ENCODE measurements around the gene SDHD.
"Not testable (repeated sequence)": the region's sequence is repeated elsewhere in the genome, so short reads cannot be mapped to it uniquely, and the experiment has no call there.

The SDHD gene

DNA sequence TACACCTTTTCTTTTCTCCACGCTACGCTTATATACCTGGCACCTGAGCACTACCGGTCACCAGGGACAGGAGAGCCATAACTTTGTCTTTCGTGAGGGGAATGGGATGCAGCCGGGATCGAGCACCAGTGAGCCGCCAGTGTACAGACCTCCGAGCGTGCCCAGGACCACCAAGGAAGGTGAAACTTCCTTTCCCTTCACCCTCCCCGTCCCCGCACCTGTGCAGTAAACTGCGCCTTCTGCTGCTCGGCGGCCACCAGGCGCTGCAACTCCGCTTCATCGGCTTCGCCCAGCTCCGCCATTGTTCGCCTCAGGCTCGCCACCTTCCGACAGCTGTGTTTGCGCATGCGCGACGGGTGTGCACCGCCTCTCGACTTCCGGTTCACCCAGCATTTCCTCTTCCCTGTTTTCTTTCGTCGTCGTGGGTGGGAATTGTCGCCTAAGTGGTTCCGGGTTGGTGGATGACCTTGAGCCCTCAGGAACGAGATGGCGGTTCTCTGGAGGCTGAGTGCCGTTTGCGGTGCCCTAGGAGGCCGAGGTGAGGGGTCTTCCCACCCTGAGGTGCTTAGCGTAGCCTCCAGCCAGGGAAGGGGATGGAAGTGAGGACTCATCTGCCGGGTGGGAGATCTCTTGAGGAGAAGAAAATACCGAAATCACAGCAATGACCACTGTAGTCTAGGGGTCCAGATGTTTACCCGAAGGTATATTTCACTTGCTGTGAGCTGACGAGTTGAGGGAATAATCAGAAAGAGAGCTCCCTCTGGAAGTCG is at the start of gene SDHD, which contains the start of gene TIMM8B:
SDHD (plus strand) TSS at position 452 of the 770 bp plus-strand sequence; CDS start at position 487, 35 bp downstream.
TIMM8B (minus strand) TSS at position 335 of the 770 bp plus-strand sequence; CDS start at position 302, 33 bp downstream.
- DNase-seq: peak; percentile 97

DNA sequence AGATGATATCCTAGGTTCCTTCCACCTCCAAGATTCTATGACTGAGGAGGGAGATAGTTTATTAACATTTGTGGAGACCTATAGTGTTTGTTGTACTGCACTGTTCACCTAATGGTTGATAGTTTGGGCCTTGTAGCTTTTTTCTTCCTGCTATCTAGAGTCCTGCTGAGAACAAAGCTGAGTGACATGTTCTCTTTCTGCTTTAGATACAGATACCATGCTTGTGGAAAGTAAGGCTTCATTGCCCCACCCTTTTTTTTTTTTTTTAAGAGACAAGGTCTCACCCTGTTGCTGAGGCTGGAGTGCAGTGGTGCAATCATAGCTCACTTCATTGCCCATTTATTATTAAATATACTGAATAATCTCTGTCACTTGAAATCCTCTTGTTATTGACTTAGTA is 49.1 kb upstream of the SDHD start:
- no peak for DNase-seq

DNA sequence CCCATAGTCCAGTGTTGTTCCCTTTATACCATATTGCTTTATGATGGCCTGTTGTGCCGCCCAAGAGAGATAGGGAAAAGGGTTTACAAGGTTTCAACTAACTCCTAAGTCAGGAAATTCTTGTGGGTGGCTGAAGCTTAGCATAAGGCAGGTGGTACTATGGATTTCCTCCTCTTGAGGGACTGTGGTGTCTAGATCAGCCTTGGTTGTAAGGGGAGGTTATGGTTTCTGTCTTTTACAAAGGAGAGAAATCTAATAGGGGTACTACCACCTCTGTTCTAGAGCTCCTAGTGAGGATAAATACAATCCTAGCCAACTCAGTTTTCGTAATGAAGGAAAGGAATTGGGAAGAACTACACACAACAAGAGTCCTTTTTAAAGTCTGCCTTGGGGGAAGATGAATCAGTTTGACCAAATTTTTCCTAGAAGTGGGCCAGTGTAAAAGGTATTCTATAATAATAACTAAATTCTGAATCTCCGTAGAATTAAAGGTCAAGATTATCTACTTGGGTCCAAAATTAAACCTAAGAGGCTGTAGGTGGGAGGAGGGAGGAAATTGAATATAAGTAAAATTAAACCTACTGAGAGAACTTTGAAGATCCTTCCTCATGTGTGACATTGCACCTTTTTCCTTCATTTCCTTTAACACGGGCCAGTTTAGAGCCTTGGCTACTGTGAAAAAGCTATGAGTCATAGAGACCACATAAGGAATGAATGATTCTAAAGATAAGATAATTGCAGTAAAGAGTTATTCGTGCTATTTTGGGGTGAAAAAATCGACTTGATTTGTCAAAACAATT is 44.3 kb upstream of the SDHD start:
- DNase-seq: no peak

DNA sequence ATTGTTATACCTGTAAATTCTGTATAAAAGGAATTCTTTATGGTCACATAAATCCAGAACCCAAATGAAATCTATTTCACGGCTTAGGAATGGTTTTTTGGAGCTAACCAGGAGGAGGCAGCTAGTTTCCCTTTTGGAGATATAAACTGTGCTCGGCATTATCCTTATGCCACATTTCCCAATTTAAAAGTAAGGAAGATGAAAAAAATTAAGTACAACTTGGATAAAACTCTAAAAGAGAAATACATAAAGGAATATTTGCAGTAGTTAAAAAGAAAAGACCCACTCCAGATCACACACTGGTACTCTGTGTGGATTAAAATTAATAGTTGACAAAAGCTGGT is 43.7 kb upstream of the SDHD start:
- DNase-seq: no peak

DNA sequence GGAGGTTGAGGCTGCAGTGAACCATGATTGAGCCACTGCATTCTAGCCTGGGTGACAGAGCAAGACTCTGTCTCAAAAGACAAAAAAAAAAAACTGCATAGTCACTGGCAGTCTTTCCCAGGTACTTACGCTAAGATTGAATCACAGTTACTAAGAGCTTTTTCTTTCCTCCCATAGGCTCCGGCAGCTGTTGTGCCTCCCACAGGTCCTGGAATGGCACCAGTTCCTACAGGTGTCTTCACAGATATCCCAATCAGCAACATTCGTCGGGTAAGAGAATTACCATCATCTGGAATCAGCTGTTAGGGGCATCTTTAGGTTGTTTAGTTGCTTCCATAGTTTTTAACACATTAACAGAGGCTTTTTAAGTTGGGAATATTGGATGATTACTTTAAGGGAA is 41.7 kb upstream of the SDHD start:
- DNase-seq: no peak

DNA sequence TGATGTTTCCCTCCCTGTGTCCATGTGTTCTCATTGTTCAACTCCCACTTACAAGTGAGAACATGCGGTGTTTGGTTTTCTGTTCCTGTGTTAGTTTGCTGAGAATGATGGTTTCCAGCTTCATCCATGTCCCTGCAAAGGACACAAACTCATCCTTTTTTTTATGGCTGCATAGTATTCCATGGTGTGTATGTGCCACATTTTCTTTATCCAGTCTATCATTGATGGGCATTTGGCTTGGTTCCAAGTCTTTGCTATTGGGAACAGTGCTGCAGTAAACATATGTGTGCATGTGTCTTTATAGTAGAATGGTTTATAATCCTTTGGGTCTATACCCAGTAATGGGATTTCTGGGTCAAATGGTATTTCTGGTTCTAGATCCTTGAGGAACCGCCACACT is 40.0 kb upstream of the SDHD start:
- DNase-seq: not testable (repeated sequence)

DNA sequence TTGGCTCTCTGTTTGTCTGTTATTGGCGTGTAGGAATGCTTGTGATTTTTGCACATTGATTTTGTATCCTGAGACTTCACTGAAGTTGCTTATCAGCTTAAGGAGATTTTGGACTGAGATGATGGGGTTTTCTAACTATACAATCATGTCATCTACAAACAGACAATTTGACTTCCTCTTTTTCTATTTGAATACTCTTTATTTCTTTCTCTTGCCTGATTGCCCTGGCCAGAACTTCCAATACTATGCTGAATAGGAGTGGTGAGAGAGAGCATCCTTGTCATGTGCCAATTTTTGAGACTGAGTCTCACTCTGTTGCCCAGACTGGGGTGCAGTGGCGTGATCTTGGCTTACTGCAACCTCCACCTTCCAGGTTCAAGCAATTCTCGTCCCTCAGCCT is 38.4 kb upstream of the SDHD start:
- DNase-seq: not testable (repeated sequence)

DNA sequence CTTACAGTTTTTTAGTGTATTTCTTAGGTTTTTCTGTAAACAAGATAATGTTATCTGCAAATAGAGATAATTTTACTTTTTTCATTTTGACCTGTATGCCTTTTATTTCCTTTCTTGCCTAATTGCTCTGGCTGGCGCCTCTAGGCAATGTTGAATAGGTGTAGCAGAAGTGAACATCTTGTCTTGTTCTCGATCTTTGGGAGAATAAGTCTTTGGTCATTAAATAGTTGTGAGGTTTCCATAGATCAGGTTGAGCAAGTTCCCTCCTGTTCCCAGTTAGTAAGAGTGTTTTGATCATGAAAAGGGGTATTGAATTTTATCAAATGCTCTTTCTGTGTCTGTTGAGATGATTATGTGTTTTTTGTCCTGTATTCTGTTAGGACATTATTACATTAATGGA is 36.9 kb upstream of the SDHD start:
- DNase-seq: no peak

DNA sequence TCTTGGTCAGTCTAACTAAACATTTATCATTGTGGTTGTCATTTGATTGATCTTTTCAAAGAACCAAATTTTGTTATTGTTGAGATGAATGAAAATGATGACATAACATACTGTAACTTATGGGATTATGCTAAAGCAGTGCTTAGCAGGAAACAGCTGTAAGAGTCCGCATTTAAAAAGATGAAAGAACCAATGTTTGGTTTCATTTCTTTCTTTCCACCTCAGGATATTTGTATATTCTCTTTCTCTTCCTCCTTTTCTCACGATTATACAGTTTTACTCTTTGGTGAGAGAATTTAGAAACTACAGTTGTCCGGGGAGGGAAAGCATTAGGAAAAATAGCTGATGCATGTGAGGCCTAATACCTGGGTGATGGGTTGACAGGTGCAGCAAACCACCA is 36.0 kb upstream of the SDHD start:
- no peak for DNase-seq

DNA sequence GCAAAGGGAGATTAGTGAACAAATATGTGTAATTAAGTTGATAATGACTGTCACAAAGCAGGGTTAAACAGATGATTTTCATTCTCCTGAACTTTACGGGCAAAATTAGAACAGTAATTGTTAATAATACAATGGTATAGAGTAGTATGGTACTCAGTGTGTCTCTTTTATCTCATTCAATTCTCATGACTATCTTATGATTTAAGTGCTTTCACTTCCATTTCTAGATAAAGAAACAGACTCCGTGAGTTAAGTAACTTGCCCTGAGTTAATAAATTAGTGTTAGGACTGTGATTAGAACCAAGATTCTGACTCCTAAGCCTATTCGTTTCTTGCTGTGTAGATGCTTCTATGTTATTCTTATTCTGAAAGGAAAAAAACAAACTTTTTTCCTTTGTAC is 34.9 kb upstream of the SDHD start:
- DNase-seq: no peak

DNA sequence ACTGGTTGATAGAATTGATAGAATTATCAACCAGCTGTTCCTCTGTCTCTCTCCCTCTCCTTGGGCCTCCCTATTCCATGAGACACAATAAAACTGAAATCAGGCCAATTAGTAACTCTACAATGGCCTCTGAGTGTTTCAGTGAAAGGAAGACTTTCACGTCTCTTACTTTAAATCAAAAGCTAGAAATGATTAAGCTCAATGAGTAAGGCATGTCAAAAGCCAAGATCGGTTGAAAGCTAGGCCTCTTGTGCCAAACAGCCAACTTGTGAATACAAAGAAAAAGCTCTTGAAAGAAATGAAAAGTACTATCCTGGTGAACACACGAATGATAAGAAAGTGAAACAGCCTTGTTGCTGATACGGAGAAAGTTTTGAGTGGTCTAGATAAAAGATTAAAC is 29.5 kb upstream of the SDHD start:
- no peak for DNase-seq

DNA sequence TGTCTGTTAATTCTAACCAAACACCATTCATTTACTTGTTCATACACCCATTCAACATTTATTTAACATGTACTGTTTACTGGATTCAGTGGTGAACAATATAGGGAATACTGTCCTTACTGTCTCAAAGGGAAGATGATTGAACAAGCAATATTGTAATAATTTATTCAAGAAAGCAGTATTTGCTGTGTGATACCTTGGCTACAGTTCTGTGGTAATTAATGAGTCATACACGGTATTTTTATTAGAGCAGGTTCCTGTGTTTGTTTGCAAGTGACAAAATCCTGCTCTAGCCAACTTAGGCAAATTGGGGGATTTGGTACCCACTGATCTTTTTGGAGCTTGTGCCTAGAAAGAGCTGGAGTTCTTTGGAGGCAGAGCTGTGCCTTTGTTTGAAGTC is 28.6 kb upstream of the SDHD start:
- DNase-seq: no peak

DNA sequence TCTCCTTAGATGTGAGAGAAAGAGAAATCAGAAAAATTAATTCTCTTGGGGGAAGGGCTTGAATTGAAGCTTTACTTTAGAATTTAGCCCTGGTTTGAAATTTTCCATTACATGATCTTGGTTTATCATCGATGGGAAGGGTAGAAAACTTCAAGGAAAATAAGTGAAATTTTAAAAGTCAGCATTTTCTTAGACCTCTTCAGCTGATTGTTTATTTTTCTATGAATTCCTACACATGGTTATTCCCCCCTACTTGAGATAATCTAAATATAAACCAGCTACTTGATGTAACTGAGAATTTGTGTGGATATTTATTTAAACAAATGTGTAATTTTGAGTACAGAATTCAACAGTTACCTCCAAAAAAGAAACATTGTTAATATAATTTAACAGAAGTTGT is 23.8 kb upstream of the SDHD start:
- DNase-seq: no peak

DNA sequence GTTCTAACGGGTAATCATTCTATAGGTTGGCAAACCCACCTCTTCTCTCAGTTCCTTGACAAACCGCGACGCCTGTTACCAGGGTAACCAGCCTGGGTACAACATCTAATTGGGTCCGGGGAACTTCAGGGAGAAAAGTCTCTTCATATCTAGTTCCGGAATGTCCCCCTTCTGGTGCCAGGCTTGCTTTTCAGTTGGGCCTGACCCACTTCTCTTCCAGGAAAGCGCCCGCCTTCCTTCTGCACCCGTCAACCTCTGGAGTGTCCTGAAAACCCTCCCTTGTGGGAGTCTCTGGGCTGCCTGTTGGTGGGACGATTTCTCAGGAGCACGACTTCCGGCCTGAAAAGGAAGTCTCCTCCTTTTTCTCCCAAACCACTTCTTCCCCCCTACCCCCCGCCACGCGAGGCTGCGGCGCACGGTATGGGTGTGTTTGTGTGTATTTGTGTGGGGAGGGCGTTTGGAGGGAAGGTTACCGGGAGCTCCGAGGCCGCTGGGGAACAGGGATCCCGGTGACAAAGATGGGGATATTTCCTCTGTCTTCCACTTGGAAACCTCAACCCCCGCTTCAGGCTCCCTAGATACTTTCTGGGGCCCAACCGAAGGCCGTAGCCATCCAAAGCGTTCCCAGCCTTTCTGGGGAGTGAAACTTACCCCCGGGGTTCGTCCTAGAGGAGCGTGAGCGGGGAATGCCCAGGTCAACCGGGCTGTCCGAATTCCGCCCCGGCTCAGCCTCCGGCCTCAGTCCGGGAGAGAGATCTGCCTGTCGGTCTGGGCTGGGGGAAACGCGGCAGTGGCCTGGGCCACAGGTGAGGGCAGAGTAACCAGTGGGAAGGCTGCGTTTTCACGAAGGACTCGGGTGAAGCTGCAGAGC is 12.5 kb upstream of the SDHD start, which contains the start of the genes NKAPD1 and PIH1D2:
NKAPD1 (plus strand) TSS at position 359 of the 871 bp plus-strand sequence. CDS start 1,276 bp downstream, outside the sequence.
PIH1D2 (minus strand) TSS at position 77 of the 871 bp plus-strand sequence. CDS start 843 bp downstream, outside the sequence.
- DNase-seq: peak; percentile 87

DNA sequence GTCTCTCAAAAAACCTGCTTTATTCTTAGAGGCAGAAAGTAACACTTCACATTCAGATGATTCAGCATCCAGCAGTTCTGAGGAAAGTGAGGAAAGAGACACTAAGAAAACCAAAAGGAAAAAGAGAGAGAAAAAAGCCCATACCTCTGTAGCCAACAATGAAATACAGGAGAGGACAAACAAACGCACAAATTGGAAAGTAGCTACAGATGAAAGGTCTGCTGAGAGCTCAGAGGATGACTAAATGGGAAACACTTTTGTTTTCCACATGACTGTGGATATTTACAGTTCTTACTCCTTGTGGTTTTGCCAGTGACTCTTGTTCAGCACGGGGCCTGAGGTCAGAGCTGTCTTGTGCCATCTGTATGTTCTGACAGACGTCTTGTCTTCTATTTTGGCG is 3.9 kb upstream of the SDHD start:
- no peak for DNase-seq

DNA sequence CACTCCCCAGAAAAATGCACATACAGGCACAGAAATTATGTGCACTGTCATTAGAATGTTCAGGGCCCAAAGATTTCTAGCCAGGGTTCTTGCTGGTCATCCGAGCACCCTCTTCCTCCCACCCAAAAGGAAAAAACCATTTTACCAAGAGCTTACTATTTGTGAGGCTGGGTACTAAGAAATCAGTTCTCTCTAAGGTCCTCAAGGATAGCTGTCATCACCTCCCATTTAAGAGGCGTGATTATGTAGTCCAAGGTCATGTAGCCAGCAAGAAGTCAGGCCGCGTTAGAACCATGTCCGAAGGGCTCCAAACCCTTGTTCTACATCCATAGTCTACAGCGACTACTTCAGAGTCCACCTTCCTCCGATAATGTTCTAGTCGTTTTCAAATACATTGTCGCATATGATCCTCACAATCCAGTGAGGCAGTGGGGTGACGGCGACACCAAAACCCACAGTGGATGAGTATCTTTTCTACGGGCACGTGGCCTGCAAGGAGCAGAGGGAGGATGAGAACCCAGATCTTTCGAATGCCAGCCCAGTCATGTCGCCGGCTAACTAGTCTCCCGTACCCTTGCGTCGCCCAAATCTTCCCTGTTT is 751 bp upstream of the SDHD start:
- no peak for DNase-seq

DNA sequence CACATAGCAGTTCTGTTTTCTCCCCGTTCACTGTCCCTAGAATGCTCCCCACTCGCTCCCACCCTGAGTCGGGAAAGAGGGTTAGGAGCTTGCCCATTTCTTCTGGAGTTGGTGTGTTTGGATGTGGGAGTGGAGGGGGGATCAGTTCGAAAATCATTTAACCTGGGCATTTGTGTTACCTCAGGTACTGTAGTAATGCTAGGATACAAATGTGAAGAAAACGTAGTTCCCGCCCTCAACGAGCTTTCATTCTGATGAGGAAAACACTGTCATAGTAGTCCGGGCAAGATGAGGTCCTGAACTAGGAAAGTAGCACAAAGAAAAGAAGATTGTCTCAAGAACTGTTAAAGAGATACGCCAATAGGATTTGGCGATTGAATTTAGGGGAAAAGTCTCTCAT is 539 bp downstream of the SDHD start:
- no peak for DNase-seq

DNA sequence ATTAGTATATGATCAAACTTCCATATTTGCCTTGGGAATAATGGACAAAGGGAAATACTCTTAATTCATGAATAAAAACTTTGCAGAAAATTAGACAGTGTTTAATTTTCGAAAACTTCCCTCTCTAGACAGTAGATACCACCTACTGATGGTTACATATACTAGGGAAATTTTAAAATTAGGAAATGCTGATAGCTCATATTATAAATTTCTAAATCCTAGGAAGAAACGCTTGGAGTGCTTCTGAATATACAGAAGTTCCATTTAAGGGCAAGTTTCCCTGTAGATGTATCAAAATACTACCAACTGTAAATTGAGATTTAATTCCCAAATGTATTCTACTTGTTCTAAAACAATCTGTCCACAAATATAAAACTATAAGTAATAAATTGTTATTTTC is 8.6 kb downstream of the SDHD start:
- DNase-seq: not testable (repeated sequence)

DNA sequence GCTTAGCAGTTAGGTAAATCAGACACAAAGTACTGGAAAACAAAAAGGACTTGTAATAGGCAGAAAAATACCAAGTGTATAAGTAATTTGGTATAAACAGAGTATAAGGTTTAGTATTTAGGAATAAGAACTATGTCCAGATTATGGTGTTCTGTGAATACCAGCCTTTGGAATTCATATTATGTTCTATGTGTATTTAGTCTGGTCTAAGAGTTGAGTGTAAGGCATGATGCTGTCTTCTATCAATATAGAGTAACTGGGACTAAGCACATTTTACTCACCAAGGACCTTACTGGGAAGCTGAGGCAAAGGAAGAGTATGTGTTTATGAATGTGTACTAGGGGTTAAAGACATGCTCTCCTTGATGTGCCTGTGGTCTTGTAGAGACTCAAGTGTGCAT is 9.5 kb downstream of the SDHD start:
- DNase-seq: no peak

DNA sequence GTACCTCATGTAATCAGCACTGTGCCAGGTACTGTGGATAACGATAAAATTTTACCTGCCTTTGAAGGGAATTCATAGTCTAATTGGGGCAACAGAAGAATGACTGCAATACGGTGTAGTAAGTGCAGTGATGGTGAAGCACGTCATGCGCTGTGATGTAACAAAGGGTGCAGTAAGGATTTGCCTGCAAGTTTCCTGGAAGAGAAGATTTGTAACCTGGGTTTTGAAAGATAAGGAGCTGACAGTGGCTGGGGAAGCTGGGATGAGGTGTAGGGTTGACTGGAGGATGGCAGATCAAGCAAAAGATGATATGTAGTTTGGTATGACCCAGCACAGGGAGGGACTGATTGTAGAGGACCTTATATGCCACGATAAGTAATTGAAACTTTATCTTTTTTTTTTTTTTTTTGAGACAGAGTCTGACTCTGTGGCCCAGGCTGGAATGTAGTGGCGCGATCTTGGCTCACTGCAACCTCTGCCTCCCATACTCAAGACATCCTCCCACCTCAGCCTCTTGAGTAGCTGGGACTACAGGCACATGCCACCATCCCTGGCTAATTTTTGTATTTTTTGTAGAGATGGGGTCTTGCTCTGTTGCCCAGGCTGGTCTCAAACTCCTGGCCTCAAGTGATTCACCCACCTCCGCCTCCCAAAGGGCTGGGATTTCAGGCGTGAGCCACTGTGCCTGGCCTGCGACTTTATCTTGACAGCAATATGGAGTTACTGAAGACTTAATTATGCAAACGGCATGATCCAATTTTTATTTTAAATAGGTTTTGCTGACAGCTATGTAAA is 11.3 kb downstream of the SDHD start:
- DNase-seq: no peak

DNA sequence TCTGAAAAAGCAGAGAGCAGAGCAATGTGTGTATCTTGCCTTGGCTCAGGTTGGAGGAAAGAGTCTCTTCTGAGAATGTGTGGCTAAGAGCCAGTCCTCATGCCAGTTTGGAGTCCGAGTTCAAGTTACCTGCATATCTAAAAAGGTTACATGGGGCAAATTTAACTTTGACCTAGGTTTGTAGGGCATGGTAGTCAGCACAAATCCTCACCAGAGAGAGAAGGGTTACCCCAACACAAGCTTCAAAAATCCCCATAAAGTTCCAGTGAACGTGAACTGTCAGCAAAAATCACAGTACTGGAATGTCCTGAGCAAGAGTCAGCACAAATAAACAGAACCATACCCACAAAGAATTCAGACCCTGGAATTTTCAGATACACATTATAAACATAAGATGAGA is 13.8 kb downstream of the SDHD start:
- DNase-seq: no peak

DNA sequence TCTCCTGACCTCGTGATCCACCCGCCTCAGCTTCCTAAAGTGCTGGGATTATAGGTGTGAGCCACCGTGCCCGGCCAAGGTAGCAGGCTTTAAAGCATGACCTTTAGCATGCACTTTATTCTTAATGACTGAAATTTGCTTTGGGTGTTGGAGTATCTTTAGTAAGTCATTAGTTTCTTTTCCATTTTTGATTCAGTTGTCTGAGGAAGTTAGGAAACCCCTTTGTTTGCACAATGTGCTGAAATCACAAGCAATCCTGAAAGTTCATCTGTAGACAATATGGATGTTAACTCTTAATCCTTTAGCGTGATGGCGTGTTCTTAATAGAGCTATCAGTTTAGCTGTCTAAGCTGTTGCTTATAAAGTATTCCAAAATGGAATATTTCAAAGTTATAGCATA is 16.8 kb downstream of the SDHD start:
- no peak for DNase-seq

All from midbrain (tissue), 1 donor.